Subcutaneous adipose tissue (tissue), 4 donors: Measurements from ENCODE around the gene PAQR8. TPM values are rescaled to one million over a fixed set of nuclear protein-coding genes. Genes with fewer than 3 reads are reported as not detected.

Source experiments
- CTCF ChIP-seq: fragments of 450-650 bp; IDR thresholded peaks from one replicate; pipeline ENCODE4 v1.5.1; 2016; ENCODE audit warnings: low read depth, mild to moderate bottlenecking, control low read depth, antibody characterized with exemption, moderate library complexity
- total RNA-seq, 4 donors: library from RNA; depleted of rRNA; stranded (reverse); fragments of >200 nt; gene quantifications; one replicate each; pipeline ENCODE4 v1.1.0, GENCODE V29; 2016

PAQR8 gene
- total RNA-seq, 4 donors from 2014 or later = 2.8 to 9.9 (median 4.3) TPM

DNA sequence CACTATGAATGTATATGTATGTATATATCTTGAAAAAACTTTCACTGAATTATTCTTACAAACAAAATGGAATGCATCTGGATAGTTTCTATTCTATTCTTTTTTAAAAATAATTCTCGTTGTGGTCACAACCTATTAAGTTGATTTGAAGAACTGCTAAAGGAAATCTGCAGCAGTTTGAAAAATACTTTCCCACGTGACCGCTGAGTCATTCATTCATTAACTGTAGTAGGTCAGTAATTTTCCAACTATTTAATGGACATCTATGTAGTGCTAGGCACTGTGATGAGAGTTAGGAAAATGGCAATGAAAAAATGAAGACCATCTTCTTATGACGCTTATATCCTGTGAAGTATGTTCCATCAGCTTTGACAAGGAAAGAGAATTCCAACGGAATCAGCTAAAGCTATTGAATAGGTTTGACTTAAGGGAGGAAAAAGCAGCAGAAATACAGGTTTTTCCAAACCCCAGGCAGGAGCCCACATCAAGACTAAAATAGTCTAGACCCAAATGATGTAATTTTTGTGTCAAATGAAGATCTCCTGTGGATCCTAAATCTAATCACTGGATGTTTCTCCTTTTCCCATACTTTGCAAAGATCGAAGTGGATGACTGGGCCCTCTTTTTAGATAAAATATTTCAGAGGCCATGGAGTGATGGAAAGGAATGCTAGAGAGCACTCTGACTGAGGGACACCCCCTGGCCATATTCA is 54.1 kb downstream of the PAQR8 start:
- no peak for TF ChIP-seq CTCF

DNA sequence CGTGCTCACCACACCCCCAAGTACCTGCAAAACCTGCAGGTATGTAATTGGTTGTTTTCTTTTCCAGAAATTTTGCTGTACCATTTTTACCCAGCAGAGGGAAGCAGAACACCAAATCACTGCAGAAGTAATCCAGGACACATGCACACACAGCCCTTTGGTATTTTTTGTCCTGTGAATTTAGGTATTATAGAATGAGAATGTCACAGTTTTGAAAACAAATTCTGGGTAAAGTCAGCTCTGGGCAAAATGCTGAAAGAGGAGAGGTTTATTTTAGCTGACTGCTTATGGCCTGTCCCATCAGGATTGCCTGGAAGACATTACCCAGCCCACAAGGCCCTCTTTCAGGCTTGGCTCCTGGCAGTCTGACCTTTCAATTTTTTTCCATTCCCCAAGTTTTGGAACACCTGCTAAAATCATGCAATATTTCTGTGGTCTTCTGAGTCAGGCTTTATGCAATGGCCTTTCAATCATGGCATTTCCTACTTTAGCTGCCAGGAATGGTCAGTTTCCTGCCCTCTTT is 54.7 kb downstream of the PAQR8 start:
- TF ChIP-seq CTCF = no peak

- no peak for TF ChIP-seq CTCF
These were observed 55.7 kb downstream of the PAQR8 start for GRCh38 chr6:52417675-52418111.

DNA sequence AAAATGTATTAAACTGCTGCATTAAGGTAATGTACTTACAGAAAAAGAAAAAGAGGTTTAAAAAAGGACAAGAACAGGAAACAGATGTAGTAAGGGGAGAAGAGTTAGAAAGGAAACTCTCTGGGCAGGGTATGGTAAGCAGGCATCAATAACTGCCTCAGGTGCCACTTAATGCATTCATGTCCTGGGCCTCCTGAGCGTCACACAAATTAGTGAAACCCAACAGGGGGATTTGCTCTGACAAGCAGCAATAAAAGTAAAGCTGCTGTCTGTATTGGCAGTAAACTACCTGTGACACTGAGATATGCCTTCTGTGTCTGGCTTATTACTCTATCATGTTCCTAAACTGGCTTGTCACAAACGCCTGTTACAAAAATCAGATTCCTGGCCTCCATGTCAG is 56.7 kb downstream of the PAQR8 start:
- no peak for TF ChIP-seq CTCF

DNA sequence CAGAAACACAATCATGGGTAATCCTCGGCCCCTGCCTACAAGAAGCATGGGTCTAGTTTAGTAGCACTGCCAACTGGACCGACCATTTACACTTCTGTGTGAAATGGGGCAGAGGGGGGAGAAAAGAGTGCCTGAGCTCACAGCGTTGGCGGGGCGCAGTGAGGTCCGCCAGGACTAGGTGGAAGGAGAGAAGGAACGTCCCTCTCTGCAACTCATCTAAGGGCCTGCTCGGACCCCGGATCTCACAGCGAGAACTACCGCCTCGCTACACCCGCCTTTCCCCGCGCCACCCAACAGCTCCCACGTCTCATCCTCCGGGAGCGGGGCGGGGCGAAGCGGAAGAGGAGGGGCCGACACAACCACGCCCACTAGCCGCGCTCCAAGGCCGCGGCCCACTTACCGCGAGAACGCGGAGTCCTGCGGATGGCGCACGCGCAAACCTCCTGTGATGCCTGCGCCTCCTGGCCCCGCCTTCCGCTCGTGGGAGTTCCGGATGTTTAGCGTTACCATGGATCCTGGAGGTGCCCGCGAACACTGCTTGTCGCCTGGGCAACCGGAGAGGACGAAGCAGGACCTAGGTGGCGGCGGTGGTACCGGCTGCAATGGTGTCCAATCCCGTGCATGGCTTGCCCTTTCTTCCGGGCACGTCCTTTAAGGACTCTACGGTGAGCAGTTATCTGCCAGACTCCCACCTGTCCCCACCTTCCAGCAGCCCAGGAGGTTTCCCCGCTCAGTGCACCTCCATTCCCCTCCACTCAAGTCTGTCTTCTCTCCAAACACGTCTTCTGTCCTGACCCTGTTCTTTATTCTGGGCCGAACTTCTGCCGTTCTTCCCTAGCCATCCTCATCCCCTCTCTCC is 58.1 kb downstream of the PAQR8 start, which contains the start of gene EFHC1:
EFHC1 (plus strand) TSS at position 534 of the 859 bp plus-strand sequence; CDS start at position 603, 69 bp downstream.
- TF ChIP-seq CTCF = no peak

DNA sequence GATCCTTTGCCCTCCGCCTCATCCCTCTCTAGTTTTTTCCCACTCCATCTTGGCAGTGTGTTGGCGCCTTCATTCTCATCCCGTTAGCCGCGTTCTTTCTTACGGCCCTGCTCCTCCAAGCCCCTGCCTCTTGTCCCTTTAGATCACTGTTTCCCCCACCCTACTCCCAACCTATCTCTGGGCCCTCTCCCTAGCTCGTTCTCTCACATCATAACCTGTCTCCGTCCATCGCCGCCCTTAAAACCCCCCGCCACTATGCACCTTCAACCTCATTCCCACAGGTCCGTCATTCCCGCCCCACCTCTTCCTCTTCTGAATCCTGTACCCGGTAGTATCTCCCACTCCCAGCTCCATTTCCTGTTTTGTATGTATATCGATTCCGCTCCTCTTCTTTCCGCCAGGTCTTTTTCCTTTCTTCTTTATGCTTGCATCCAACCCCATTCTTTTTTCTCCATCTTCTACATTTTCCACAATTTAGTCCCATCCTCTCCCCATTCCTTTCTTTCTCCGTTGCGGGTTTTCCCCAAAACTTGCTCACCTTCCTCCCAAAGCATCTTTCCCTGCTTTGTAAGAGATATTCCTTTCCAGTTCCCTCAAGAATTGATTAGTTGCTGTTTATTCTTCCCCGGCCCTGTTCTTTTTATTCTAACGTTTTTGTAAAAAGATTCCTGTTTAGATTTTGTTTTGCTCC is 58.9 kb downstream of the PAQR8 start:
- no peak for TF ChIP-seq CTCF

- no peak for TF ChIP-seq CTCF
These were observed 60.2 kb downstream of the PAQR8 start for GRCh38 chr6:52422156-52422555.
